ENCODE measurements around the gene UBE3D. TPM values are rescaled to one million over a fixed set of nuclear protein-coding genes. Genes with fewer than 3 reads are reported as not detected.

Gene UBE3D, protein sequence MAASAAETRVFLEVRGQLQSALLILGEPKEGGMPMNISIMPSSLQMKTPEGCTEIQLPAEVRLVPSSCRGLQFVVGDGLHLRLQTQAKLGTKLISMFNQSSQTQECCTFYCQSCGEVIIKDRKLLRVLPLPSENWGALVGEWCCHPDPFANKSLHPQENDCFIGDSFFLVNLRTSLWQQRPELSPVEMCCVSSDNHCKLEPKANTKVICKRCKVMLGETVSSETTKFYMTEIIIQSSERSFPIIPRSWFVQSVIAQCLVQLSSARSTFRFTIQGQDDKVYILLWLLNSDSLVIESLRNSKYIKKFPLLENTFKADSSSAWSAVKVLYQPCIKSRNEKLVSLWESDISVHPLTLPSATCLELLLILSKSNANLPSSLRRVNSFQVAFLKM
- 5.3 TPM for total RNA-seq
- long read RNA-seq, transcript UBE3D-203 (10 exons, 1,917 nt) = major isoform, 6 of 11 reads
- long read RNA-seq, partial matches to known transcripts = 1 of 11 reads
- long read RNA-seq, other reads (novel, unspliced or antisense) = 4 of 11 reads

DNA sequence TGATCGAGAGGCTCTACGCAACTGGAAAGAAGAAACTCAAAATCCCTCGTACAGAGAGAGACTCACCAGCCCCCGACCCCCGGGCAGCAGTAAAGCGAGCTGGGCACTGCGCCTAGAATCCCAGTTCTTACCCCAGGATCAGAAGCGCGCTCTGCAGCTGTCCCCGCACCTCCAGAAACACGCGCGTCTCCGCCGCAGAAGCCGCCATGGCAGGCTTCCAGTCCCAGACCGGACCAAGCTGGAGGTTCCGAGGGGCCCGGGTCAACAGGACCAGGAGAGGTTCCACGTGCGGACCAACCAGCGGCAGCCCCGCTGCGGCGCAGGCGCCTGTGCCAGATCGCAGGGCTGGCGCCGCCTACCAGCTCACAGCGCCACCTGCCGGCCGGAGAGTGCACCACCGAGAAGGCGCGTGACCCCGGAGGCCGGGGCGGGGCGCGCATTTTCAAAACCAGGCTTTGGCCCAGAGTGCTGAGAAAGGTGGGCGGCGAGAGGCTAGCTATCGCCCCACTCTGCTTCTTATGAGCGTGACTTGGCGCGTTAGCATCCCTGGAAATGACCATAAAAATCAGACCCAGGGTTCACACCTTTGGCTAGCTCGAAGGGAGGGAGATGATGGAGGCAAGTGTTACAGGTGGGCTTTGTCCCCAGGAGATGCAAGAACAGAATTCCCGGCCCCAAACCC, at the start of gene UBE3D:
Gene UBE3D (minus strand): TSS at position 331 of the 682 bp plus-strand sequence. CDS start 123 bp downstream, at position 208.
- H3K4me3 ChIP-seq = peak within 1 kb of the TSS; percentile 81
- peak within 1 kb of the TSS; percentile 71 for H3K27ac ChIP-seq
- DNase-seq (peak; percentile 95), ATAC-seq (peak; percentile 89 to 94)
- H3K4me1 ChIP-seq = peaks cover 34% of the 10 kb centered on the region
- no peaks in the 10 kb centered on the region for H3K36me3 ChIP-seq
- H3K27me3 ChIP-seq (ENCODE audit: low read depth) = no peaks in the 10 kb centered on the region
- TF ChIP-seq, protein P1, sequence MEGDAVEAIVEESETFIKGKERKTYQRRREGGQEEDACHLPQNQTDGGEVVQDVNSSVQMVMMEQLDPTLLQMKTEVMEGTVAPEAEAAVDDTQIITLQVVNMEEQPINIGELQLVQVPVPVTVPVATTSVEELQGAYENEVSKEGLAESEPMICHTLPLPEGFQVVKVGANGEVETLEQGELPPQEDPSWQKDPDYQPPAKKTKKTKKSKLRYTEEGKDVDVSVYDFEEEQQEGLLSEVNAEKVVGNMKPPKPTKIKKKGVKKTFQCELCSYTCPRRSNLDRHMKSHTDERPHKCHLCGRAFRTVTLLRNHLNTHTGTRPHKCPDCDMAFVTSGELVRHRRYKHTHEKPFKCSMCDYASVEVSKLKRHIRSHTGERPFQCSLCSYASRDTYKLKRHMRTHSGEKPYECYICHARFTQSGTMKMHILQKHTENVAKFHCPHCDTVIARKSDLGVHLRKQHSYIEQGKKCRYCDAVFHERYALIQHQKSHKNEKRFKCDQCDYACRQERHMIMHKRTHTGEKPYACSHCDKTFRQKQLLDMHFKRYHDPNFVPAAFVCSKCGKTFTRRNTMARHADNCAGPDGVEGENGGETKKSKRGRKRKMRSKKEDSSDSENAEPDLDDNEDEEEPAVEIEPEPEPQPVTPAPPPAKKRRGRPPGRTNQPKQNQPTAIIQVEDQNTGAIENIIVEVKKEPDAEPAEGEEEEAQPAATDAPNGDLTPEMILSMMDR (IDR thresholded peaks at IDR 0.05) = peak; percentile 100
- intact Hi-C loops (cut with DNase I) = no loop called here
- H3K9me3 ChIP-seq = no peaks in the 10 kb centered on the region

DNA sequence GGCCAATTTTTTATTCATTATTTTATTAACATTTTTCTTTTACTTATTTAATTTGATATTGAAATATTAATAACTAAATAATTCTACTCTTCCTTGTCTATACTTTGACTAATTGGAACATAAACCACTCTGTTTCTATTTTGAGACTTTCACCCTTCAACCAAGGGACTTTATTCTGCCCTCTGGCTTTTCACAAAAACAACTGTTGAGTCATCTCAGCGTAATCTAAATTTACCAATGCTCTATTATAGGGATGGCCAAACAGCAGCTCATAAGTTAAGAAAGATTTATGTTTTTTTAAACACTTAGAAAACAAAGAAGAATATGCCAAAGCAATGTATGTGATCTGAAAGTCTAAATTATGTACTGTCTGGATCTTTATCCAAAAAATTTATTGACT, 48.5 kb upstream of the UBE3D start:
- Histone ChIP-seq H3K9me3 (no peaks in the 10 kb centered on the region), H3K4me1 (no peaks in the 10 kb centered on the region), H3K4me3 (no peak overlapping the region), H3K27ac (no peak overlapping the region), H3K36me3 (peaks cover 35% of the 10 kb centered on the region), H3K27me3 (ENCODE audit: low read depth) (no peaks in the 10 kb centered on the region)
- intact Hi-C loops (cut with DNase I) = no loop called here
- DNase-seq (no peak), ATAC-seq (no peak)
- TF ChIP-seq, protein P1 (IDR thresholded peaks at IDR 0.05) = no peak

DNA sequence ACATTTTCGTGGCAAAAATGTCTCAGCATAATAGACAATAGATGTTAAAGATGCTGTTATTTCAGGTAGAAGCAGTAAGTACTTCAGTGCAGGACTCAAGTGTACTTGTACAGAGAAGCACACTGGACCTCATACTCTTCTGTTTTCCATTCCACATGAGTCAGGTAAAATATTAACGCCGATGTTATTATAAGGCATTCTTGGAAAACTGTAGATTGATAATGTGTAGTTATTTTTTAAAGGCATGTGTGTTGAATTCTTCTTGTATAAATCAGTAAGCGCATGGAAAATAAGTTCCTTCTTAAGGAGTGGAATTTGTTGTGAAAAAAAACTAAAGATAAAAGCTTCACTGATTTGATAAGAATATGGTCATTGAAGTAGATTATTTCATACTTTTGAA, 47.6 kb upstream of the UBE3D start:
- H3K27me3 ChIP-seq (ENCODE audit: low read depth) = no peaks in the 10 kb centered on the region
- H3K4me1 ChIP-seq = no peaks in the 10 kb centered on the region
- H3K9me3 ChIP-seq = no peaks in the 10 kb centered on the region
- ATAC-seq = peak in 1 of 2 donors; percentile 65
- H3K4me3 ChIP-seq = no peak overlapping the region
- H3K36me3 ChIP-seq = peaks cover 35% of the 10 kb centered on the region
- DNase-seq = no peak
- no peak overlapping the region for H3K27ac ChIP-seq
- intact Hi-C loops (cut with DNase I) = no loop called here
- TF ChIP-seq, protein P1 (IDR thresholded peaks at IDR 0.05) = no peak

DNA sequence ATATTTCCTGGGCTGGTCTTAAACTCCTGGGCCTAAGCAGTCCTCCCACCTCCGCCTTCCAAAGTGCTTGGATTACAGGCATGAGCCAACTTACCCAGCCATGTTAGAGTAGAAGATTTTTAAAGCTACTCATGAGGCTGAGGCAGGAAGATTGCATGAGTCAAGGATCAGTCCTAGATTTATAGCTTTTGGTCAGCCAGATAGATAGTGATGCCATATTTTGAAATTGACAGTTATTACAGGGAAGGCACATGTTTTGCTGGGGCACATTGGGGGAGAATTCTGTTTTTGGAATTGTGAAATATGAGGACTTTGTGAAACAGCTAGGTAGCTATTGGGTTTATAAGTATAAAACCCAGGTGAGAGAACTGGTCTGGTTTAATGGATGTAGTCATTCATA, 42.7 kb upstream of the UBE3D start:
- H3K27ac ChIP-seq = no peak overlapping the region
- no peaks in the 10 kb centered on the region for H3K27me3 ChIP-seq (ENCODE audit: low read depth)
- TF ChIP-seq, protein P1 (IDR thresholded peaks at IDR 0.05) = no peak
- peaks cover 35% of the 10 kb centered on the region for H3K36me3 ChIP-seq
- intact Hi-C loops (cut with DNase I) = no loop called here
- H3K4me1 ChIP-seq = no peaks in the 10 kb centered on the region
- no peaks in the 10 kb centered on the region for H3K9me3 ChIP-seq
- ATAC-seq = no peak
- no peak for DNase-seq
- H3K4me3 ChIP-seq = no peak overlapping the region

DNA sequence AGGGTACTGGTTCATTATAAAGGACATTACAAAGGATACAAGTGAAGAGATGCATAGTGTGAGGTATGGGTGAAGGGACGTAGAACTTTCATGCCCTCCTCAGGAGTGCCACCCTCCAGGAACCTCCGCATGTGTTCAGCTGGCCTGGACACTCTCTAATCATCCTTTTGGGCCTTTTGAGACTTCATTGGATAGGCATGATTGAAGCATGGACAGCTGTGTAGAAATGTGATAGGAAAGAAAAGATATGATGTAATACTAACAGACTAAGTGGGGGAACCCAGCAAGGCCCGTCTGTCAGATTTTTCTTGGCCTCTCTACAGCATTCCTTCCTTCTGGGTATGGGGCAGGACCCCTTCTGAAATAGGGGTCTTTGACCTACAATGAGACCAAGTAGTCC, 32.9 kb upstream of the UBE3D start:
- no peaks in the 10 kb centered on the region for H3K9me3 ChIP-seq
- H3K36me3 ChIP-seq = peaks cover 42% of the 10 kb centered on the region
- no peak overlapping the region for H3K4me3 ChIP-seq
- no peak for ATAC-seq
- H3K27ac ChIP-seq = no peak overlapping the region
- no peaks in the 10 kb centered on the region for H3K4me1 ChIP-seq
- no peaks in the 10 kb centered on the region for H3K27me3 ChIP-seq (ENCODE audit: low read depth)
- intact Hi-C loops (cut with DNase I) = no loop called here
- TF ChIP-seq, protein P1 (IDR thresholded peaks at IDR 0.05) = no peak
- DNase-seq = no peak
